HFF-Myc (cell line): ENCODE data around the gene RALGAPA2.
"Not testable (repeated sequence)": the region's sequence is repeated elsewhere in the genome, so short reads cannot be mapped to it uniquely, and the experiment has no call there.

Source experiments
- DNase-seq: peaks from one replicate; pipeline ENCODE4 v3.0.0-alpha.2; 2011; ENCODE audit warnings: low read depth; ENCODE audit errors: extremely low read depth
- H3K4me3 ChIP-seq: replicated peaks from 2 replicates; pipeline ENCODE4 v1.5.1; 2011; ENCODE audit warnings: low read depth, mild to moderate bottlenecking, control low read depth, low read length
- TF ChIP-seq, protein P1 (sequence below): IDR thresholded peaks from 2 replicates; pipeline ENCODE4 v1.5.1; 2012; ENCODE audit warnings: mild to moderate bottlenecking, low read depth, low read length, control low read depth; ENCODE audit errors: missing control alignments

RALGAPA2 gene

DNA sequence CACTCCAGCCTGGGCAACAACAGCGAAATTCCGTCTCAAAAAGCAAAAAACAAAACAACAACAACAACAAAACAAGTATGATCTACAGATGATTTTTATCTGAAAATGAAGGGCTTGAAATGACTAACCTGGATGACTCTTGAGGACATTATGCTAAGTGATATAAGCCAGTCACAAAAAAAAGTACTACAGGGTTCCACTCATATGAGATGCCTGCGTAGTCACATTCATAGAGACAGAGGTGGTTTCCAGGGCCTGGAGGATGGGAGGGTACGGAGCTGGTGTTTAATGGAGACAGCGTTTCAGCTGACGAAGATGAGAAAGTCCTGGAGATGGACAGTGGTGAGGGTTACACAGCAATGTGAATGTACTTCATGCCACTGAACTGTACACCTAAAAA, 352.8 kb downstream of the RALGAPA2 start:
- no peak overlapping the region for H3K4me3 ChIP-seq
- no peak for DNase-seq
- TF ChIP-seq, protein P1, sequence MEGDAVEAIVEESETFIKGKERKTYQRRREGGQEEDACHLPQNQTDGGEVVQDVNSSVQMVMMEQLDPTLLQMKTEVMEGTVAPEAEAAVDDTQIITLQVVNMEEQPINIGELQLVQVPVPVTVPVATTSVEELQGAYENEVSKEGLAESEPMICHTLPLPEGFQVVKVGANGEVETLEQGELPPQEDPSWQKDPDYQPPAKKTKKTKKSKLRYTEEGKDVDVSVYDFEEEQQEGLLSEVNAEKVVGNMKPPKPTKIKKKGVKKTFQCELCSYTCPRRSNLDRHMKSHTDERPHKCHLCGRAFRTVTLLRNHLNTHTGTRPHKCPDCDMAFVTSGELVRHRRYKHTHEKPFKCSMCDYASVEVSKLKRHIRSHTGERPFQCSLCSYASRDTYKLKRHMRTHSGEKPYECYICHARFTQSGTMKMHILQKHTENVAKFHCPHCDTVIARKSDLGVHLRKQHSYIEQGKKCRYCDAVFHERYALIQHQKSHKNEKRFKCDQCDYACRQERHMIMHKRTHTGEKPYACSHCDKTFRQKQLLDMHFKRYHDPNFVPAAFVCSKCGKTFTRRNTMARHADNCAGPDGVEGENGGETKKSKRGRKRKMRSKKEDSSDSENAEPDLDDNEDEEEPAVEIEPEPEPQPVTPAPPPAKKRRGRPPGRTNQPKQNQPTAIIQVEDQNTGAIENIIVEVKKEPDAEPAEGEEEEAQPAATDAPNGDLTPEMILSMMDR, result no peak

DNA sequence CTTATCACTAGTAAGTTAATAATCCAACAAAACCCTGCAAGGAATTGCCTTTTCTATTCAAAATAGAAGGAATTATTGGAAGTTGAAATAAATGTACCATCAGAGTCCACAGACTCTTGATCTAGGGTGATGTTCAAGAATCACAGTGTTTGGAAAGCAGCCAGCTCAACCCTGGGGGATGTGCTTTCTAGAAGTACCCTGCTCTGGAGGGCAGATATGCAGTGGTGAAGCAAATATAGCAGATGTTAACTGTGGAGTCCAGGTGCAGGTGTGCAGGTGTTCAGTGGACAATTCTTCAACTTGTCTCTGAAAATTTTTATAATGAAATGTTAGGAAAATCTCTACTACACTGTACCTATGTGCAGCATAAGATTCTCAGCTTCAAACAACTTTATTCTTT, 353.6 kb downstream of the RALGAPA2 start:
- no peak overlapping the region for H3K4me3 ChIP-seq
- DNase-seq, result no peak
- TF ChIP-seq, protein P1, result no peak

DNA sequence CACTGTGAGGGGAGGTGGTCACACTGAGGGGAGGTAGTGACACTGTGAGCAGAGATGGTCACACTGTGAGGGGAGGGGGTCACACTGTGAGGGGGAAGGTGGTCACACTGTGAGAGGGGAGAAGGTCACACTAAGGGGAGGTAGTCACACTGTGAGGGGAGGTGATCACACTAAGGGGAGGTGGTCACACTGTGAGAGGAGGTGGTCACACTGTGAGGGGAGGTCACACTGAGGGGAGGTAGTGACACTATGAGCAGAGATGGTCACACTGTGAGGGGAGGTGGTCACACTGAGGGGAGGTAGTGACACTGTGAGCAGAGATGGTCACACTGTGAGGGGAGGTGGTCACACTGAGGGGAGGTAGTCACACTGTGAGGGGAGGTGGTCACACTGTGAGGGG, 356.9 kb downstream of the RALGAPA2 start:
- DNase-seq, H3K4me3 ChIP-seq: not testable (repeated sequence)

DNA sequence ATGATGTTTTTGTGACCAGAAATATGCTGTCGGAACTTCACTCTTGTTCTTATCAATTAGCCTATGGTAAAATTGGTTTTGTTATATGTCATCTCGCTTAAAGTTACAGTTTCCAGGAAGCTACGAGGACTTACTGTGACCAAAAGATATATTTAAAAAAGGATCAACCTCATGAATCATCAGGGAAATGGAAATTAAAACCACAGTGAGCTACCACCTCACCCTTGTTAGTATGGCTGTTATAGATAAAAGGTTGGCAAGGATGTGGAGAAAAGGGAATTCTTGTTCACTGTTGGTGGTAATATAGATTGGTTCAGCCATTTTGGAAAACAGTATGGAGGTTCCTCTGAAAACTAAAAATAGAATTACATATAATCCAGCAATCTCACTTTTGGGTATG, 358.9 kb downstream of the RALGAPA2 start:
- TF ChIP-seq, protein P1, result no peak
- H3K4me3 ChIP-seq, result no peak overlapping the region
- no peak for DNase-seq

DNA sequence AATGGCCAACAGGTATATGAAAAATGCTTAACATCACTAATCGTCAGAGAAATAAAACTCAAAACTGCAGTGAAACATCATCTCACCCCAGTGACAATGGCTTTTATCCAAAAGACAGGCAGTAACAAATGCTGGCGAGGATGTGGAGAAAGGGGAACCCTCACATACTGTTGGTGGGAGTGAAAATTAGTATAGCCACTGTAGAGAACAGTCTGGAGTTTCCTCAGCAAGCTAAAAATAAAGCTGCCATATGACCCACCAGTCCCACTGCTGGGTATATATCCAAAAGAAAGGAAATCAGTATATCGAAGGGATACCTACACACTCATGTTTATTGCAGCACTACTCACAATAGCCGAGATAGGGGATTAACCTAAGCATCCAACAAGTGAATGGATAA, 368.0 kb downstream of the RALGAPA2 start:
- TF ChIP-seq, protein P1, result no peak
- no peak for DNase-seq
- no peak overlapping the region for H3K4me3 ChIP-seq

DNA sequence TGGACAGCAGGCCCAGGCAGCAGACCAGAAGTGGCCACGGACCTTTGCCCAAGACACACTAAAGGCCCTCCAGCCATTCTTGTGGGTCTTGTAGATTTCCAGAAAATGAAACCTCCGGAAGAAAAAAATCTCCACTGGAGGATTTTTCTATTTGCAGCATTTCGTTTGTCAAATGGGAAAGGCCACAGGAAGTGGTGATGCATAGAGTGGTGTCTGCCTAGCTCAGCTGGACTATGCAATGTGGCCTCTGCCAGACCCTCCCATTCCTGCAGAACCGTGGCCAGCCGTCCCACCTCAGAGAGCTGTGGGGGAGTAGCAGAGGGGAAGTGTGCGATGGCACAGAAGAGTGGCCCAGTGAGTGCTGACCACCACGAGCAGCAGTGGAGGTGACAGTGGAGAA, 368.5 kb downstream of the RALGAPA2 start:
- H3K4me3 ChIP-seq, result no peak overlapping the region
- TF ChIP-seq, protein P1, result no peak
- DNase-seq, result no peak
